Measurements from ENCODE around the gene KHSRP.

- TF ChIP-seq, protein P1, sequence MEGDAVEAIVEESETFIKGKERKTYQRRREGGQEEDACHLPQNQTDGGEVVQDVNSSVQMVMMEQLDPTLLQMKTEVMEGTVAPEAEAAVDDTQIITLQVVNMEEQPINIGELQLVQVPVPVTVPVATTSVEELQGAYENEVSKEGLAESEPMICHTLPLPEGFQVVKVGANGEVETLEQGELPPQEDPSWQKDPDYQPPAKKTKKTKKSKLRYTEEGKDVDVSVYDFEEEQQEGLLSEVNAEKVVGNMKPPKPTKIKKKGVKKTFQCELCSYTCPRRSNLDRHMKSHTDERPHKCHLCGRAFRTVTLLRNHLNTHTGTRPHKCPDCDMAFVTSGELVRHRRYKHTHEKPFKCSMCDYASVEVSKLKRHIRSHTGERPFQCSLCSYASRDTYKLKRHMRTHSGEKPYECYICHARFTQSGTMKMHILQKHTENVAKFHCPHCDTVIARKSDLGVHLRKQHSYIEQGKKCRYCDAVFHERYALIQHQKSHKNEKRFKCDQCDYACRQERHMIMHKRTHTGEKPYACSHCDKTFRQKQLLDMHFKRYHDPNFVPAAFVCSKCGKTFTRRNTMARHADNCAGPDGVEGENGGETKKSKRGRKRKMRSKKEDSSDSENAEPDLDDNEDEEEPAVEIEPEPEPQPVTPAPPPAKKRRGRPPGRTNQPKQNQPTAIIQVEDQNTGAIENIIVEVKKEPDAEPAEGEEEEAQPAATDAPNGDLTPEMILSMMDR (IDR thresholded peaks at IDR 0.05) = no peak
- TF ChIP-seq POLR2A (IDR thresholded peaks at IDR 0.05) = no peak
Measured at GRCh38 chr19:6373096-6373812, 51.4 kb downstream of the KHSRP start.
